ENCODE measurements around the gene NT5C2.

GRCh38 chr10:103175580-103176285 is 17.3 kb downstream of the NT5C2 start:
- TF ChIP-seq, protein P1, sequence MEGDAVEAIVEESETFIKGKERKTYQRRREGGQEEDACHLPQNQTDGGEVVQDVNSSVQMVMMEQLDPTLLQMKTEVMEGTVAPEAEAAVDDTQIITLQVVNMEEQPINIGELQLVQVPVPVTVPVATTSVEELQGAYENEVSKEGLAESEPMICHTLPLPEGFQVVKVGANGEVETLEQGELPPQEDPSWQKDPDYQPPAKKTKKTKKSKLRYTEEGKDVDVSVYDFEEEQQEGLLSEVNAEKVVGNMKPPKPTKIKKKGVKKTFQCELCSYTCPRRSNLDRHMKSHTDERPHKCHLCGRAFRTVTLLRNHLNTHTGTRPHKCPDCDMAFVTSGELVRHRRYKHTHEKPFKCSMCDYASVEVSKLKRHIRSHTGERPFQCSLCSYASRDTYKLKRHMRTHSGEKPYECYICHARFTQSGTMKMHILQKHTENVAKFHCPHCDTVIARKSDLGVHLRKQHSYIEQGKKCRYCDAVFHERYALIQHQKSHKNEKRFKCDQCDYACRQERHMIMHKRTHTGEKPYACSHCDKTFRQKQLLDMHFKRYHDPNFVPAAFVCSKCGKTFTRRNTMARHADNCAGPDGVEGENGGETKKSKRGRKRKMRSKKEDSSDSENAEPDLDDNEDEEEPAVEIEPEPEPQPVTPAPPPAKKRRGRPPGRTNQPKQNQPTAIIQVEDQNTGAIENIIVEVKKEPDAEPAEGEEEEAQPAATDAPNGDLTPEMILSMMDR (IDR thresholded peaks at IDR 0.05; ENCODE audit: low read length) = no peak
- TF ChIP-seq EZH2 (optimal IDR thresholded peaks at IDR 0.05; ENCODE audit: low read depth, low read length) = no peak
- TF ChIP-seq EZH2phosphoT487 (IDR thresholded peaks at IDR 0.05; ENCODE audit: low read length) = no peak
